Retinal pigment epithelial cell (primary cell): Measurements from ENCODE around the gene C13orf46.

Source experiments
- DNase-seq: peaks from one replicate; pipeline ENCODE4 v3.0.0-alpha.2; 2010; ENCODE audit warnings: low read depth
- H3K4me3 ChIP-seq: 2 replicates; pipeline ENCODE4 v1.5.1; 2011; ENCODE audit warnings: mild to moderate bottlenecking, low read length, control low read depth, moderate library complexity
- CTCF ChIP-seq: conservative IDR thresholded peaks from 2 replicates; pipeline ENCODE4 v1.5.1; 2011; ENCODE audit warnings: low read depth, low read length, control low read depth, inconsistent platforms

C13orf46 gene

GRCh38 chr13:113968463-113969310, 5.2 kb downstream of the C13orf46 start:
- peak; percentile 27 for TF ChIP-seq CTCF
- DNase-seq: no peak
- no peak overlapping the region for H3K4me3 ChIP-seq

GRCh38 chr13:113967729-113968462, 6.0 kb downstream of the C13orf46 start:
- H3K4me3 ChIP-seq: no peak overlapping the region
- no peak for TF ChIP-seq CTCF
- no peak for DNase-seq

- no peak overlapping the region for H3K4me3 ChIP-seq
- no peak for TF ChIP-seq CTCF
- no peak for DNase-seq
These were observed 6.6 kb downstream of the C13orf46 start for GRCh38 chr13:113967206-113967720.

GRCh38 chr13:113965968-113966884, 7.7 kb downstream of the C13orf46 start:
- DNase-seq: no peak
- H3K4me3 ChIP-seq: no peak overlapping the region
- no peak for TF ChIP-seq CTCF

- H3K4me3 ChIP-seq: no peak overlapping the region
- DNase-seq: no peak
- no peak for TF ChIP-seq CTCF
These were observed 8.4 kb downstream of the C13orf46 start for GRCh38 chr13:113965383-113965874.

GRCh38 chr13:113964251-113964995, 9.5 kb downstream of the C13orf46 start:
- no peak for TF ChIP-seq CTCF
- H3K4me3 ChIP-seq: no peak overlapping the region
- no peak for DNase-seq
